Erythroblast (primary cell): ENCODE results near the gene KLKB1.

Source experiments
- GATA1 ChIP-seq: IDR thresholded peaks from 2 replicates; pipeline ENCODE4 v1.6.1; 2011; ENCODE audit warnings: low read depth, mild to moderate bottlenecking, control low read depth, low read length, moderate library complexity
- POLR2A ChIP-seq: IDR thresholded peaks from 2 replicates; pipeline ENCODE4 v1.6.1; 2011; ENCODE audit warnings: mild to moderate bottlenecking, low read length

DNA sequence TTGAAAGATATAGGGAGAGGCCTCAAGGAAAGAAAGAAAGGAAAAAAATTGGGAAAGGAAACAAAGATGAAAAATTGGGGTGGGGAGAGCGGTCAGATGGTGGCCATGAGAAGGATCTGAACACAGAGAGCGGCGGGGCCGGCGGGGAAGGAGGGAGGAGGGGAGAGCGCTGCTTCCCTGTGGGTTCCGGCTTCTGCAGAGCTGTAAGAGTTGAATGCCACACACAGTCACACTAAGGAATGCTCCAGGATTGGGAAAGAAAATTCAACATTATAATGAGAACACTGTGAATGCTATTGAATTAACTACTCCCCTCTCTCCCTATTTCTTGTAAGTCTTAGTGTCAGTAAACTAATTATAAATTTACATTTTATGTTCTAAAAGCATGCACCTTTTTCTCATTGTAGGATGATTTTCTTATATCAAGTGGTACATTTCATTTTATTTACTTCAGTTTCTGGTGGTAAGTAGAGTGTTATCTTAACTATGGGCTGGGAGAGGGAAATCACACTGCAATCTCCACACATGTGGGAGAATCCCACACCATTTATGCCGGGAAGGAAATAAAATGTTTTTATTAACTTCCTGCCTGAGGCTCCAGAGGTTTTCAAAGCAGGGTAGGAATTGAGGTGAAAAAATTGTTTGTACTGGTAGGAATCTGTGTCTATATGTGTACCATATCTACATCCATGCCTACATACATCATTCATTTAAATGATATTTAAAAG, 39.6 kb downstream of the KLKB1 start:
- no peak for TF ChIP-seq POLR2A
- TF ChIP-seq GATA1: no peak
